ENCODE measurements around the gene NOL7. TPM values are rescaled to one million over a fixed set of nuclear protein-coding genes. Genes with fewer than 3 reads are reported as not detected.

Gene NOL7
- total and polyA plus RNA-seq, 8 donors, result 22.7 to 40.3 (median 28.1) TPM

DNA sequence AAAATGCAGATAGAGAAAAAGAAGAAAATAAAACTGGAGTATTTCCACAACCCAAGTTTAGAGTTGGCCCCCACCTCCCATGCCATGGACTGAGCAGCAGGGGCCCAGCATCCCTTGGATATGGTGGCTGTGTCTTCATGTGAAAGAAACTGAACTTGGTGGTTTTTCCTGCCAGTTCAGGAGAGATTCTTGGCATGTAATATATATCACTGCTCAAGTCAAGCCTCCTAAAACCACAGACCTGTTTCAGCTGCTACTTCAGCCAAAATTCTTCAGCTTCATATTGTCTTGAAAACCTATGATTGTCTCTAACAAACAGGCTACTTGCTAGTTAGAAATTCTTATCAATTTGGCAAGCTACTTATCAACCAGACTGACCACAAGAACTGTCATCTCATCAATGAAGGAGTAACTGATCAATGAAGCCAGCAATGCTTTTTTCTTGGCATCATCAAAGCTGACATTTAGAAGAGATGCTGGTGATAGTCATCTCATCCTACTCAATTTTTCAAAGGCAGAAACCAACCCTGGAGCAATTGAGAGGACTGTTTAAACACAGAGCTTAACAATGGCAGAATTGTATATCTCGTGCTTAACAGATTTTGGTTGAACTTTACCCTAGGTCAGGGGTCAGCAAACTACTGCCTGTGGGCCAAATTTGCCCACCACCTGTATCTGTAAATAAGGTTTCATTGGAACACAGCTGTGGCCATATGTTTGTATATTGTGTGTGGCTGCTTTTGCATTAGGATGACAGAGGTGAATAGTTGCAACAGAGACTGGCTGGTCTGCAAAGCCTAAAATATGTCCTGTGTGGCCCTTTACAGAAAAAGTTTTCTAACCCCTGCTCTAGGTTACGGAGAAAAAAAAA lies 10.4 kb upstream of the NOL7 start:
- FAIRE-seq (no peak), ATAC-seq (no peak), DNase-seq (no peak)
- TF ChIP-seq CTCF (IDR thresholded peaks at IDR 0.05), result no peak
- Histone ChIP-seq H3K4me3 (no peak overlapping the region), H3K27ac (no peak overlapping the region), H3K4me1 (no peaks in the 10 kb centered on the region), H3K36me3 (peaks cover 0 to 6% (median 0%) of the 10 kb centered on the region in 3 donors), H3K27me3 (no peaks in the 10 kb centered on the region), H3K9me3 (no peaks in the 10 kb centered on the region)
- WGBS, 2 donors, result 69 to 76% methylated on average over 2 of the region's 2 CpGs
- intact Hi-C loops (cut with DNase I), result no loop called here

- intact Hi-C loops (cut with DNase I), result no loop called here
- no peaks in the 10 kb centered on the region for H3K4me1 ChIP-seq
- DNase-seq, result no peak
- no peak for FAIRE-seq
- ATAC-seq, result no peak
- no peaks in the 10 kb centered on the region for H3K9me3 ChIP-seq
- peaks cover 0 to 3% (median 0%) of the 10 kb centered on the region in 3 donors for H3K36me3 ChIP-seq
- no peaks in the 10 kb centered on the region for H3K27me3 ChIP-seq
- TF ChIP-seq CTCF (IDR thresholded peaks at IDR 0.05), result no peak
- H3K4me3 ChIP-seq, result no peak overlapping the region
- 87 to 90% methylated on average over 4 of the region's 4 CpGs for WGBS, 2 donors
- no peak overlapping the region for H3K27ac ChIP-seq
These were observed 9.5 kb upstream of the NOL7 start for GRCh38 chr6:13605634-13606033.

- TF ChIP-seq CTCF (IDR thresholded peaks at IDR 0.05), result no peak
- intact Hi-C loops (cut with DNase I), result no loop called here
- ATAC-seq (no peak), FAIRE-seq (no peak), DNase-seq (no peak)
- no peaks in the 10 kb centered on the region for H3K27me3 ChIP-seq
- H3K9me3 ChIP-seq, result no peaks in the 10 kb centered on the region
- H3K36me3 ChIP-seq, result no peaks in the 10 kb centered on the region
- no peak overlapping the region for H3K4me3 ChIP-seq
- no peak overlapping the region for H3K27ac ChIP-seq
- 55 to 65% methylated on average over 4 of the region's 4 CpGs for WGBS, 2 donors
- H3K4me1 ChIP-seq, result peaks cover 3 to 14% (median 7%) of the 10 kb centered on the region in 3 donors
These were observed 3.4 kb upstream of the NOL7 start for GRCh38 chr6:13611715-13612114.

DNA sequence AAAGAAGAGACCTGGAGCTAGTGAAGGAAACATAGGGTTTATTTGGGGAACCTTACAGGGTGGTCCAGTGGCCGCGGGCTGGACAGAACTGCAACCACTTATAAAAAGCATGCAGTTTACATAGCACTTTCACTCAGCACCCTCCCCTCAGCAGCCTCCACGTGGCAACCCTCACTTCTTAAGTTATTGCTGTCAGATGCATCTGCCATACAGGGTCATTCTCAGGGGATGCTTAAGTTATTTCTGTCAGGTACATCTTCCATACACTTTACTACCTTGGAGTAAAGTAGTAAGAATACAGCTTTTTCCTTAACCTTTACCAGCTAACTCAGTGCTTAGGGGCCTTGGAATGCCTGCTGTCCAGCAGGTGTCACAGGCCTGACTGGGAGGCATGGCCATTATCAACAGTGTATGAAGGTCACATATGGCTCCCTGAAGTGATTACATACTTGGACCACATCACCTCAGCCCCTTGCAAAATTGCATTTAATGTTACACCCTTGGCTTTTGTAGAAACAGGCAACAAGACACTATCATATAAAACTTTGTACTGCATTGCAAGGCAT lies 2.0 kb upstream of the NOL7 start:
- Histone ChIP-seq H3K36me3 (peaks cover 0 to 6% (median 0%) of the 10 kb centered on the region in 3 donors), H3K4me3 (peak overlapping the region in 1 of 4 donors; percentile 75), H3K27me3 (no peaks in the 10 kb centered on the region), H3K9me3 (no peaks in the 10 kb centered on the region), H3K27ac (no peak overlapping the region), H3K4me1 (peaks cover 3 to 14% (median 8%) of the 10 kb centered on the region in 3 donors)
- no peak for TF ChIP-seq CTCF (IDR thresholded peaks at IDR 0.05)
- DNase-seq (no peak), ATAC-seq (no peak), FAIRE-seq (no peak)
- intact Hi-C loops (cut with DNase I), result no loop called here
- WGBS, 2 donors, result 61 to 67% methylated on average over 3 of the region's 3 CpGs
